NCI-H345 treated with DMSO at 0.1 percent for 48 hours (cell line): ENCODE results near the gene FRAS1.
"Not testable (repeated sequence)": the region's sequence is repeated elsewhere in the genome, so short reads cannot be mapped to it uniquely, and the experiment has no call there.

Source experiments
- DNase-seq: peaks from one replicate; lab custom pipeline; 2025; ENCODE audit not compliant: unreplicated experiment; lab: John Stamatoyannopoulos, UW

FRAS1 gene

GRCh38 chr4:78208896-78209295 lies 151.8 kb downstream of the FRAS1 start:
- not testable (repeated sequence) for DNase-seq

GRCh38 chr4:78210694-78211410 lies 153.7 kb downstream of the FRAS1 start:
- DNase-seq, result no peak

- DNase-seq, result peak; percentile 22
Observed at GRCh38 chr4:78213218-78213617, 156.1 kb downstream of the FRAS1 start.

GRCh38 chr4:78214078-78214477 lies 157.0 kb downstream of the FRAS1 start:
- DNase-seq, result no peak

GRCh38 chr4:78217557-78217956 lies 160.4 kb downstream of the FRAS1 start:
- DNase-seq, result no peak

GRCh38 chr4:78218260-78218659 lies 161.1 kb downstream of the FRAS1 start:
- DNase-seq, result no peak

GRCh38 chr4:78219825-78220224 lies 162.7 kb downstream of the FRAS1 start:
- DNase-seq, result no peak

GRCh38 chr4:78220283-78220682 lies 163.2 kb downstream of the FRAS1 start:
- no peak for DNase-seq

GRCh38 chr4:78222575-78223186 lies 165.6 kb downstream of the FRAS1 start:
- DNase-seq, result peak; percentile 92

GRCh38 chr4:78225236-78225635 lies 168.1 kb downstream of the FRAS1 start:
- no peak for DNase-seq

- no peak for DNase-seq
Observed at GRCh38 chr4:78226279-78226678, 169.2 kb downstream of the FRAS1 start.

GRCh38 chr4:78227411-78228057 lies 170.4 kb downstream of the FRAS1 start:
- no peak for DNase-seq

GRCh38 chr4:78235800-78236199 lies 178.7 kb downstream of the FRAS1 start:
- no peak for DNase-seq

- no peak for DNase-seq
Observed at GRCh38 chr4:78237360-78237759, 180.2 kb downstream of the FRAS1 start.

- DNase-seq, result no peak
Observed at GRCh38 chr4:78242071-78242470, 184.9 kb downstream of the FRAS1 start.

- no peak for DNase-seq
Observed at GRCh38 chr4:78244705-78245485, 187.8 kb downstream of the FRAS1 start.

GRCh38 chr4:78247536-78248285 lies 190.6 kb downstream of the FRAS1 start:
- no peak for DNase-seq

GRCh38 chr4:78250500-78250899 lies 193.4 kb downstream of the FRAS1 start:
- DNase-seq, result no peak

GRCh38 chr4:78252773-78253172 lies 195.7 kb downstream of the FRAS1 start:
- not testable (repeated sequence) for DNase-seq

- no peak for DNase-seq
Observed at GRCh38 chr4:78254893-78255292, 197.8 kb downstream of the FRAS1 start.

- DNase-seq, result no peak
Observed at GRCh38 chr4:78265006-78265405, 207.9 kb downstream of the FRAS1 start.
